ENCODE data around the gene ZYX.

ZYX gene

GRCh38 chr7:143381427-143382125 lies 431 bp downstream of the ZYX start:
- no peak; the same call in 2 of the 3 replicates for ATAC-seq
- TF ChIP-seq RARB (CRISPR knock-in tag; IDR thresholded peaks at IDR 0.05) (peak; percentile 66; the same call in 1 of the 2 replicates), CREB5 (CRISPR knock-in tag; IDR thresholded peaks at IDR 0.05; ENCODE audit: low read depth) (0 out of 2 replicates have a peak, but pooled peaks have one; percentile 43), ESRRG (CRISPR knock-in tag; IDR thresholded peaks at IDR 0.05) (0 out of 2 replicates have a peak, but pooled peaks have one; percentile 55), TSHZ2 (CRISPR knock-in tag; IDR thresholded peaks at IDR 0.05) (no peak), TOX (CRISPR knock-in tag; IDR thresholded peaks at IDR 0.05; ENCODE audit: borderline replicate concordance) (no peak), PATZ1 (CRISPR knock-in tag; IDR thresholded peaks at IDR 0.05; ENCODE audit: borderline replicate concordance) (peak; percentile 87; the same call in 1 of the 2 replicates)

- TF ChIP-seq PATZ1 (CRISPR knock-in tag; IDR thresholded peaks at IDR 0.05; ENCODE audit: borderline replicate concordance), result peak; percentile 11; the same call in 1 of the 2 replicates
- no peak for TF ChIP-seq ZNF70 (CRISPR knock-in tag; IDR thresholded peaks at IDR 0.05)
- no peak for ATAC-seq
These were observed 1.1 kb downstream of the ZYX start for GRCh38 chr7:143382126-143382790.

GRCh38 chr7:143382791-143383641 lies 1.9 kb downstream of the ZYX start:
- no peak for ATAC-seq
- TF ChIP-seq CSRNP3 (CRISPR knock-in tag; IDR thresholded peaks at IDR 0.05) (no peak), ARNTL (CRISPR knock-in tag; IDR thresholded peaks at IDR 0.05; ENCODE audit: borderline replicate concordance, low read depth) (no peak)

- no peak for ATAC-seq
- TF ChIP-seq TOX (CRISPR knock-in tag; IDR thresholded peaks at IDR 0.05; ENCODE audit: borderline replicate concordance) (peak; percentile 45; the same call in 1 of the 2 replicates), CREB5 (CRISPR knock-in tag; IDR thresholded peaks at IDR 0.05; ENCODE audit: low read depth) (no peak)
These were observed 2.5 kb downstream of the ZYX start for GRCh38 chr7:143383642-143383957.

GRCh38 chr7:143384148-143384547 lies 3.0 kb downstream of the ZYX start:
- no peak for TF ChIP-seq TSHZ2 (CRISPR knock-in tag; IDR thresholded peaks at IDR 0.05)
- peak; percentile 15; the same call in 1 of the 2 replicates for TF ChIP-seq TOX (CRISPR knock-in tag; IDR thresholded peaks at IDR 0.05; ENCODE audit: borderline replicate concordance)
- TF ChIP-seq RARB (CRISPR knock-in tag; IDR thresholded peaks at IDR 0.05), result peak; percentile 4; the same call in 1 of the 2 replicates
- TF ChIP-seq ZC3H10 (CRISPR knock-in tag; IDR thresholded peaks at IDR 0.05), result 0 out of 2 replicates have a peak, but pooled peaks have one; percentile 3
- ATAC-seq, result no peak

Measured in SK-N-SH treated with all-trans-retinoic acid at 6 μM for 48 hours (cell line).